ENCODE data around the gene GLIPR2. TPM values are rescaled to one million over a fixed set of nuclear protein-coding genes. Genes with fewer than 3 reads are reported as not detected.

Gene GLIPR2
- polyA plus RNA-seq, 1 donor (not counting 4 experiments of a cell fraction or from before 2014, with no cell fraction given): 3.7 TPM

- Histone ChIP-seq H4K20me1 (ENCODE audit: control insufficient read depth, extremely low read depth, insufficient read depth, low read length) (no peaks in the 10 kb centered on the region), H3K27me3 (ENCODE audit: control insufficient read depth, extremely low read depth, insufficient read depth, low read length) (no peaks in the 10 kb centered on the region), H3K36me3 (ENCODE audit: control insufficient read depth in 2 of 2, extremely low read depth in 1 of 2, insufficient read depth in 2 of 2, low read length in 2 of 2) (no peaks in the 10 kb centered on the region), H3K27ac (ENCODE audit: control insufficient read depth, insufficient read depth, low read length) (no peak overlapping the region), H3K4me2 (ENCODE audit: control insufficient read depth, extremely low read depth, insufficient read depth, low read depth, low read length) (no peak overlapping the region), H3K4me3 (ENCODE audit: control insufficient read depth in 2 of 3, extremely low read depth in 1 of 3, insufficient read depth in 2 of 3, low read depth in 1 of 3, low read length in 3 of 3) (no peak overlapping the region), H3K9ac (ENCODE audit: control insufficient read depth, extremely low read depth, insufficient read depth, low read length) (no peak overlapping the region), H3K4me1 (ENCODE audit: control insufficient read depth, extremely low read depth, insufficient read depth, low read length) (peaks cover 8% of the 10 kb centered on the region), H2AFZ (ENCODE audit: control insufficient read depth, low read length) (no peak overlapping the region), H3K9me1 (ENCODE audit: control insufficient read depth, extremely low read depth, insufficient read depth, low read length) (no peaks in the 10 kb centered on the region), H3K79me2 (ENCODE audit: control insufficient read depth, insufficient read depth, low read length) (no peaks in the 10 kb centered on the region), H3K9me3 (ENCODE audit: control insufficient read depth, low read depth, low read length) (no peaks in the 10 kb centered on the region)
- dilution Hi-C loops (cut with MboI; ENCODE audit: extremely low pct_ligation_motif_present, low sequenced_read_pairs): no loop called here
- no peak for DNase-seq (ENCODE audit: low read depth, low spot score)
- no peak for FAIRE-seq
- TF ChIP-seq EZH2 (IDR thresholded peaks at IDR 0.05; ENCODE audit: low read length): no peak
- no peak for TF ChIP-seq CTCF (optimal IDR thresholded peaks at IDR 0.05 in 1 of 3, IDR thresholded peaks at IDR 0.05 in 1 of 3, conservative IDR thresholded peaks at IDR 0.05 in 1 of 3; ENCODE audit: extremely low read depth in 1 of 3, insufficient read depth in 2 of 3, low read length in 3 of 3)
Observed at GRCh38 chr9:36100532-36100931, 36.0 kb upstream of the GLIPR2 start.

DNA sequence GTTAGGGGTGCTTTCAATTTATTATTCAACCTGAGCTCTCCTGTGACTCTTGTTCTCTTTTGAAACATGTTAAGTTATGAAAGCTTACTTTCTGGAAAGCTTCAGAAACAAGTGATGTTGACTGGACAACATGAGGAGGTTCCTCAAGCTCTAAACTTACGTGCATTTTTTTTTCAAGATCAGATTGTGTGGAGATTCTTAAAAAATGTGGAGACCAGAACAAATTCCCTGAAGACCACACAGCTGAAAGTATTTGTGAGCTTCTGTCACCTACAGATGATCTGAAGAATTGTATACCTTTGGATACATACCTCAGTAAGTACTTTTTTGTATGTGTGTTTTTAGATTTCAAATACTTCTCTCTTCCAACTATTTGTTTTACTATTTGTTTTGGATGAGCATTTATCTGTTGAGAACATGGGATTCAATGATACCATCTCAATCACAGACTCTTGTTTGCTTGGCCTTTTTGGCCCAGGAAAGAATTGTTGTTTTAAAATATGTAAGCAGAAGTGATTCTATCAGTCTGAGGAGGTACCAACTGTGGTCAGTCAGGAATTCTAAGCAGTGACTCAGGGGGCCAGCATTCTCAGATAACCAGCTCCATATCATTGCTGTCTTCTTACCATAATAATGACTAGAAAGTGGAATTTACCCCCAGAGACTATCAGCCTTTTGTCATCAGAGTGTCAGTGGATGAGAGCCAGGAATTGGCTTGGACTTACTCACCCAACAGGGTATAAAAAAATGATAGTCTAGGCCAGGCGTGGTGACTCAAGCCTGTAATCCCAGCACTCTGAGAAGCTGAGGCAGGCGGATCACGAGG lies 34.4 kb upstream of the GLIPR2 start:
- H3K9me3 ChIP-seq (ENCODE audit: control insufficient read depth, low read depth, low read length): no peaks in the 10 kb centered on the region
- peaks cover 8% of the 10 kb centered on the region for H3K4me1 ChIP-seq (ENCODE audit: control insufficient read depth, extremely low read depth, insufficient read depth, low read length)
- no peaks in the 10 kb centered on the region for H4K20me1 ChIP-seq (ENCODE audit: control insufficient read depth, extremely low read depth, insufficient read depth, low read length)
- H3K79me2 ChIP-seq (ENCODE audit: control insufficient read depth, insufficient read depth, low read length): no peaks in the 10 kb centered on the region
- DNase-seq (ENCODE audit: low read depth, low spot score) (peak; percentile 84), FAIRE-seq (peak; percentile 89)
- H3K4me2 ChIP-seq (ENCODE audit: control insufficient read depth, extremely low read depth, insufficient read depth, low read depth, low read length): no peak overlapping the region
- H3K27ac ChIP-seq (ENCODE audit: control insufficient read depth, insufficient read depth, low read length): peak overlapping the region; percentile 17
- H3K9me1 ChIP-seq (ENCODE audit: control insufficient read depth, extremely low read depth, insufficient read depth, low read length): no peaks in the 10 kb centered on the region
- no peak overlapping the region for H3K9ac ChIP-seq (ENCODE audit: control insufficient read depth, extremely low read depth, insufficient read depth, low read length)
- H3K36me3 ChIP-seq (ENCODE audit: control insufficient read depth in 2 of 2, extremely low read depth in 1 of 2, insufficient read depth in 2 of 2, low read length in 2 of 2): no peaks in the 10 kb centered on the region
- H3K27me3 ChIP-seq (ENCODE audit: control insufficient read depth, extremely low read depth, insufficient read depth, low read length): no peaks in the 10 kb centered on the region
- no peak for TF ChIP-seq CTCF (optimal IDR thresholded peaks at IDR 0.05 in 1 of 3, IDR thresholded peaks at IDR 0.05 in 1 of 3, conservative IDR thresholded peaks at IDR 0.05 in 1 of 3; ENCODE audit: extremely low read depth in 1 of 3, insufficient read depth in 2 of 3, low read length in 3 of 3)
- no peak for TF ChIP-seq EZH2 (IDR thresholded peaks at IDR 0.05; ENCODE audit: low read length)
- H2AFZ ChIP-seq (ENCODE audit: control insufficient read depth, low read length): no peak overlapping the region
- no peak overlapping the region for H3K4me3 ChIP-seq (ENCODE audit: control insufficient read depth in 2 of 3, extremely low read depth in 1 of 3, insufficient read depth in 2 of 3, low read depth in 1 of 3, low read length in 3 of 3)
- dilution Hi-C loops (cut with MboI; ENCODE audit: extremely low pct_ligation_motif_present, low sequenced_read_pairs): no loop called here

Data from keratinocyte (primary cell).